ENCODE data around the gene IMPDH2.

- no peak for TF ChIP-seq CTCF (IDR thresholded peaks at IDR 0.05 in 2 of 3, conservative IDR thresholded peaks at IDR 0.05 in 1 of 3; ENCODE audit: borderline replicate concordance in 1 of 3, insufficient read depth in 1 of 3, low read depth in 2 of 3, low read length in 2 of 3)
- TF ChIP-seq POLR2A (IDR thresholded peaks at IDR 0.05; ENCODE audit: borderline replicate concordance, extremely low read depth, insufficient read depth, insufficient read length), result no peak
- no peak for TF ChIP-seq EZH2 (IDR thresholded peaks at IDR 0.05)
- no peak for TF ChIP-seq SP1 (IDR thresholded peaks at IDR 0.05; ENCODE audit: low read depth)
- TF ChIP-seq EGR1 (IDR thresholded peaks at IDR 0.05; ENCODE audit: low read depth), result no peak
- no peak for TF ChIP-seq REST (IDR thresholded peaks at IDR 0.05; ENCODE audit: low read depth)
These were observed 28.1 kb upstream of the IMPDH2 start for GRCh38 chr3:49057268-49057667.

All from HCT116 (cell line).